GM12878 (cell line): ENCODE results near the gene VEGFB. TPM values are rescaled to one million over a fixed set of nuclear protein-coding genes. Genes with fewer than 3 reads are reported as not detected.
A peak's percentile ranks its signal among the peaks of the same experiment; 100 is the strongest.

ENCODE experiments used
- BACH1 ChIP-seq: fragments of 450-650 bp; IDR thresholded peaks from 2 replicates; pipeline ENCODE4 v1.6.1; 2017; ENCODE audit warnings: mild to moderate bottlenecking, borderline replicate concordance
- BHLHE40 ChIP-seq, 2 experiments: fragments of 450-650 bp in 1 of 2; IDR thresholded peaks; 2 replicates each; pipeline ENCODE4 v1.6.1; 2011 to 2017; ENCODE audit warnings: low read depth in 2 of 2, borderline replicate concordance in 1 of 2, improper control_type of control experiment in 1 of 2, low read length in 1 of 2, mild to moderate bottlenecking in 1 of 2
- CHD1 ChIP-seq: IDR thresholded peaks from 2 replicates; pipeline ENCODE4 v1.6.1; 2012; ENCODE audit warnings: low read depth, low read length, improper control_type of control experiment
- FOXK2 ChIP-seq: fragments of 450-650 bp; IDR thresholded peaks from 2 replicates; pipeline ENCODE4 v1.6.1; 2017; ENCODE audit warnings: mild to moderate bottlenecking, moderate library complexity
- IKZF1 ChIP-seq: fragments of 450-650 bp; conservative IDR thresholded peaks from 2 replicates; pipeline ENCODE4 v1.6.1; 2017; ENCODE audit warnings: antibody characterized with exemption, mild to moderate bottlenecking
- MEF2B ChIP-seq: fragments of 450-650 bp; IDR thresholded peaks from 2 replicates; pipeline ENCODE4 v1.6.1; 2018; ENCODE audit warnings: mild to moderate bottlenecking, moderate library complexity; ENCODE audit not compliant: partially characterized antibody, poor library complexity, severe bottlenecking
- NBN ChIP-seq: fragments of 450-650 bp; IDR thresholded peaks from 2 replicates; pipeline ENCODE4 v1.6.1; 2016
- PAX8 ChIP-seq: fragments of 450-650 bp; IDR thresholded peaks from 2 replicates; pipeline ENCODE4 v1.6.1; 2017; ENCODE audit warnings: mild to moderate bottlenecking, moderate library complexity
- POLR2AphosphoS5 ChIP-seq: IDR thresholded peaks from 2 replicates; pipeline ENCODE4 v1.6.1; 2011; ENCODE audit warnings: mild to moderate bottlenecking, low read length, inconsistent platforms
- RB1 ChIP-seq: fragments of 450-650 bp; formaldehyde crosslinking; IDR thresholded peaks from 2 replicates; pipeline ENCODE4 v1.6.1; 2017; ENCODE audit warnings: mild to moderate bottlenecking, borderline replicate concordance
- SMAD1 ChIP-seq: fragments of 450-650 bp; IDR thresholded peaks from 2 replicates; pipeline ENCODE4 v1.6.1; 2018; ENCODE audit warnings: mild to moderate bottlenecking, low read depth; ENCODE audit not compliant: partially characterized antibody
- SPI1 ChIP-seq: IDR thresholded peaks from 2 replicates; pipeline ENCODE4 v1.6.1; 2011; ENCODE audit warnings: low read depth, mild to moderate bottlenecking, low read length, moderate library complexity, borderline replicate concordance; ENCODE audit not compliant: insufficient read depth
- SRF ChIP-seq, 2 experiments: IDR thresholded peaks; 2 replicates each; pipeline ENCODE4 v1.6.1; 2011; ENCODE audit warnings: low read depth in 2 of 2, low read length in 2 of 2, mild to moderate bottlenecking in 1 of 2, moderate library complexity in 1 of 2
- STAT1 ChIP-seq: fragments of 450-650 bp; conservative IDR thresholded peaks from 2 replicates; pipeline ENCODE4 v1.6.1; 2014; ENCODE audit warnings: antibody characterized with exemption, mild to moderate bottlenecking
- TCF7 ChIP-seq: IDR thresholded peaks from 2 replicates; pipeline ENCODE4 v1.6.1; 2014; ENCODE audit warnings: antibody characterized with exemption, borderline replicate concordance
- ZNF274 ChIP-seq: IDR thresholded peaks from one replicate; pipeline ENCODE4 v1.8.0; 2011; ENCODE audit not compliant: insufficient read length, insufficient read depth
- polyA plus RNA-seq, 11 experiments: library from polyadenylated mRNA; depleted of rRNA in 4 of 11; unstranded in 6 of 11; stranded (reverse) in 5 of 11; fragments of >200 nt; fragmentation: Nextera tagmentation in 4 of 11; fragmentation: Illumina TruSeq in 1 of 11; extraction: Ambion mirVana in 4 of 11; extraction: Trizol in 1 of 11; gene quantifications; 1 replicate in 1 of 11; 2 replicates in 10 of 11; pipeline versions ENCODE4 v1.2.1 to v1.2.3, GENCODE V29; 2011 to 2016; ENCODE audit warnings: inconsistent platforms in 2 of 11, missing spikeins in 2 of 11, low read depth in 1 of 11
- total RNA-seq, 4 experiments: library from RNA; depleted of rRNA in 3 of 4; stranded (reverse); fragments of >200 nt in 3 of 4; fragmentation: Illumina TruSeq in 1 of 4; extraction: Trizol in 1 of 4; gene quantifications; 2 replicates each; pipeline versions ENCODE4 v1.2.1 to v1.2.3, GENCODE V29; 2013 to 2021
- TF ChIP-seq, protein P1 (sequence below): fragments of 450-650 bp; formaldehyde crosslinking; IDR thresholded peaks from 2 replicates; pipeline ENCODE4 v1.4.0; 2022; ENCODE audit warnings: mild to moderate bottlenecking, moderate library complexity
- TF ChIP-seq, protein P2 (sequence below): IDR thresholded peaks from 2 replicates; pipeline ENCODE4 v1.6.1; 2011; ENCODE audit warnings: mild to moderate bottlenecking, low read depth, low read length, moderate library complexity; ENCODE audit not compliant: insufficient replicate concordance
- TF ChIP-seq, protein P3 (sequence below): fragments of 450-650 bp; IDR thresholded peaks from 2 replicates; pipeline ENCODE4 v1.6.1; 2017; ENCODE audit warnings: borderline replicate concordance
- TF ChIP-seq, protein P4 (sequence below): fragments of 150-350 bp; IDR thresholded peaks from 2 replicates; pipeline ENCODE4 v1.6.1; 2014; ENCODE audit warnings: mild to moderate bottlenecking, low read depth, low read length
- TF ChIP-seq, protein P5 (sequence below): fragments of 450-650 bp; IDR thresholded peaks from 2 replicates; pipeline ENCODE4 v1.6.1; 2017; ENCODE audit warnings: low read depth, mild to moderate bottlenecking, moderate library complexity

Gene VEGFB
- total and polyA plus RNA-seq, 10 of the 15 experiments (the other 5 are each of a cell fraction or from before 2014, with no cell fraction given): 7.0 to 75.8 (median 20.3) TPM

DNA sequence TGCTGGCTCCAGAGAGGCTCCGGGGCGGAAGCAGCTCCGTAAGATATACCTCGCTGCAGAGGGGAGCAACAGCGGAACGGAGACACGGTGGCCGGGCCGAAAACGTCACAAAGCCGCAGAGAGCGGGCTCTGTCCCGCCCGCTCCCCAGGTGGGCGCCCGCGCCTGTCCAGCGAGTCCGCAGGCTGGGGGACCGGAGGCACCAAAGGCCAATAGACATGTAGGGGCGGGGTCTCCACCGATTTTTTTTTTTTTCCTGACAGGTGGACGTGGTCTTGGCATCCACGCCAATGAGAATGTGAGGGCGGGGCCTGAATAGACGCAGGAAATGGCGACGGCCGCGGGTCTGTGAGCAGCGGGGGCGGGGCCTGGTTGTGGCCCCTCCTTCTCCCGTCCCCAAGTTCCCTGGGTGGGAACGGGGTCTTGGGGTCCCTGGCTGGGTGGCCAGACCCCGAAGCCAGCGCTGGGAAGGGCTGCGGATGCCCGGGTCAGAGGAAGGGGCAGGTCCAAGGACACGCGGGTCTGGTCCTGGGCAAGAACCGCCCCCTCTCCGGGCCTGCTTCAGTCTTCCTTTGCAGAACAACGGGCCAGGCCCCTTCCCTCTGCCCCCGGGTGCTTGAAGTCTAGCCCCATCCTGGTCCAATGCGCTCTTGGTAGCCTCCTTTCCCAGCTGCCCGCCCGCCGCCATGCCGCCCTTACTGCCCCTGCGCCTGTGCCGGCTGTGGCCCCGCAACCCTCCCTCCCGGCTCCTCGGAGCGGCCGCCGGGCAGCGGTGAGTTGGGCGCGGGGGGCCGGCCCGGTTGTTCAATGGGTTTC lies 4.0 kb upstream of the VEGFB start, which contains the start of gene DNAJC4 (continued):
- TF ChIP-seq, protein P1, sequence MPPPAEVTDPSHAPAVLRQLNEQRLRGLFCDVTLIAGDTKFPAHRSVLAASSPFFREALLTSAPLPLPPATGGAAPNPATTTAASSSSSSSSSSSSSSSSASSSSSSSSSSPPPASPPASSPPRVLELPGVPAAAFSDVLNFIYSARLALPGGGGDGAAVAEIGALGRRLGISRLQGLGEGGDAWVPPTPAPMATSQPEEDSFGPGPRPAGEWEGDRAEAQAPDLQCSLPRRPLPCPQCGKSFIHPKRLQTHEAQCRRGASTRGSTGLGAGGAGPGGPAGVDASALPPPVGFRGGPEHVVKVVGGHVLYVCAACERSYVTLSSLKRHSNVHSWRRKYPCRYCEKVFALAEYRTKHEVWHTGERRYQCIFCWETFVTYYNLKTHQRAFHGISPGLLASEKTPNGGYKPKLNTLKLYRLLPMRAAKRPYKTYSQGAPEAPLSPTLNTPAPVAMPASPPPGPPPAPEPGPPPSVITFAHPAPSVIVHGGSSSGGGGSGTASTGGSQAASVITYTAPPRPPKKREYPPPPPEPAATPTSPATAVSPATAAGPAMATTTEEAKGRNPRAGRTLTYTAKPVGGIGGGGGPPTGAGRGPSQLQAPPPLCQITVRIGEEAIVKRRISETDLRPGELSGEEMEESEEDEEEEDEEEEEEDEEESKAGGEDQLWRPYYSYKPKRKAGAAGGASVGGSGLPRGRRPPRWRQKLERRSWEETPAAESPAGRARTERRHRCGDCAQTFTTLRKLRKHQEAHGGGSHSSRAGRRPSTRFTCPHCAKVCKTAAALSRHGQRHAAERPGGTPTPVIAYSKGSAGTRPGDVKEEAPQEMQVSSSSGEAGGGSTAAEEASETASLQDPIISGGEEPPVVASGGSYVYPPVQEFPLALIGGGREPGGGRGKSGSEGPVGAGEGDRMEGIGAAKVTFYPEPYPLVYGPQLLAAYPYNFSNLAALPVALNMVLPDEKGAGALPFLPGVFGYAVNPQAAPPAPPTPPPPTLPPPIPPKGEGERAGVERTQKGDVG (CRISPR knock-in tag): no peak
- no peak for TF ChIP-seq CHD1
- TF ChIP-seq NBN: peak; percentile 54; the same call in 1 of the 2 replicates
- no peak for TF ChIP-seq MEF2B
- no peak for TF ChIP-seq SPI1
- no peak for TF ChIP-seq FOXK2
- TF ChIP-seq STAT1: no peak
- 0 out of 2 replicates have a peak, but pooled peaks have one; percentile 47 for TF ChIP-seq IKZF1
- TF ChIP-seq BACH1: peak; percentile 63; the same call in 1 of the 2 replicates
- TF ChIP-seq, protein P2, sequence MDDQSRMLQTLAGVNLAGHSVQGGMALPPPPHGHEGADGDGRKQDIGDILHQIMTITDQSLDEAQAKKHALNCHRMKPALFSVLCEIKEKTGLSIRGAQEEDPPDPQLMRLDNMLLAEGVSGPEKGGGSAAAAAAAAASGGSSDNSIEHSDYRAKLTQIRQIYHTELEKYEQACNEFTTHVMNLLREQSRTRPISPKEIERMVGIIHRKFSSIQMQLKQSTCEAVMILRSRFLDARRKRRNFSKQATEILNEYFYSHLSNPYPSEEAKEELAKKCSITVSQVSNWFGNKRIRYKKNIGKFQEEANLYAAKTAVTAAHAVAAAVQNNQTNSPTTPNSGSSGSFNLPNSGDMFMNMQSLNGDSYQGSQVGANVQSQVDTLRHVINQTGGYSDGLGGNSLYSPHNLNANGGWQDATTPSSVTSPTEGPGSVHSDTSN: no peak
- TF ChIP-seq SMAD1: no peak
- TF ChIP-seq, protein P3, sequence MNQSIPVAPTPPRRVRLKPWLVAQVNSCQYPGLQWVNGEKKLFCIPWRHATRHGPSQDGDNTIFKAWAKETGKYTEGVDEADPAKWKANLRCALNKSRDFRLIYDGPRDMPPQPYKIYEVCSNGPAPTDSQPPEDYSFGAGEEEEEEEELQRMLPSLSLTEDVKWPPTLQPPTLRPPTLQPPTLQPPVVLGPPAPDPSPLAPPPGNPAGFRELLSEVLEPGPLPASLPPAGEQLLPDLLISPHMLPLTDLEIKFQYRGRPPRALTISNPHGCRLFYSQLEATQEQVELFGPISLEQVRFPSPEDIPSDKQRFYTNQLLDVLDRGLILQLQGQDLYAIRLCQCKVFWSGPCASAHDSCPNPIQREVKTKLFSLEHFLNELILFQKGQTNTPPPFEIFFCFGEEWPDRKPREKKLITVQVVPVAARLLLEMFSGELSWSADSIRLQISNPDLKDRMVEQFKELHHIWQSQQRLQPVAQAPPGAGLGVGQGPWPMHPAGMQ: no peak
- TF ChIP-seq RB1: no peak; the same call in 1 of the 2 replicates
- TF ChIP-seq PAX8: no peak
- no peak for TF ChIP-seq TCF7
- no peak for TF ChIP-seq BHLHE40 (IDR thresholded peaks at IDR 0.05; ENCODE audit: borderline replicate concordance in 1 of 2, low read depth in 2 of 2, low read length in 1 of 2)
- TF ChIP-seq ZNF274: no peak
- no peak for TF ChIP-seq SRF (IDR thresholded peaks at IDR 0.05; ENCODE audit: low read depth in 2 of 2, low read length in 2 of 2)
- peak; percentile 38; the same call in 1 of the 2 replicates for TF ChIP-seq POLR2AphosphoS5
- TF ChIP-seq, protein P4, sequence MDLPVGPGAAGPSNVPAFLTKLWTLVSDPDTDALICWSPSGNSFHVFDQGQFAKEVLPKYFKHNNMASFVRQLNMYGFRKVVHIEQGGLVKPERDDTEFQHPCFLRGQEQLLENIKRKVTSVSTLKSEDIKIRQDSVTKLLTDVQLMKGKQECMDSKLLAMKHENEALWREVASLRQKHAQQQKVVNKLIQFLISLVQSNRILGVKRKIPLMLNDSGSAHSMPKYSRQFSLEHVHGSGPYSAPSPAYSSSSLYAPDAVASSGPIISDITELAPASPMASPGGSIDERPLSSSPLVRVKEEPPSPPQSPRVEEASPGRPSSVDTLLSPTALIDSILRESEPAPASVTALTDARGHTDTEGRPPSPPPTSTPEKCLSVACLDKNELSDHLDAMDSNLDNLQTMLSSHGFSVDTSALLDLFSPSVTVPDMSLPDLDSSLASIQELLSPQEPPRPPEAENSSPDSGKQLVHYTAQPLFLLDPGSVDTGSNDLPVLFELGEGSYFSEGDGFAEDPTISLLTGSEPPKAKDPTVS: no peak
- TF ChIP-seq, protein P5, sequence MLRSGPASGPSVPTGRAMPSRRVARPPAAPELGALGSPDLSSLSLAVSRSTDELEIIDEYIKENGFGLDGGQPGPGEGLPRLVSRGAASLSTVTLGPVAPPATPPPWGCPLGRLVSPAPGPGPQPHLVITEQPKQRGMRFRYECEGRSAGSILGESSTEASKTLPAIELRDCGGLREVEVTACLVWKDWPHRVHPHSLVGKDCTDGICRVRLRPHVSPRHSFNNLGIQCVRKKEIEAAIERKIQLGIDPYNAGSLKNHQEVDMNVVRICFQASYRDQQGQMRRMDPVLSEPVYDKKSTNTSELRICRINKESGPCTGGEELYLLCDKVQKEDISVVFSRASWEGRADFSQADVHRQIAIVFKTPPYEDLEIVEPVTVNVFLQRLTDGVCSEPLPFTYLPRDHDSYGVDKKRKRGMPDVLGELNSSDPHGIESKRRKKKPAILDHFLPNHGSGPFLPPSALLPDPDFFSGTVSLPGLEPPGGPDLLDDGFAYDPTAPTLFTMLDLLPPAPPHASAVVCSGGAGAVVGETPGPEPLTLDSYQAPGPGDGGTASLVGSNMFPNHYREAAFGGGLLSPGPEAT: no peak
